ENCODE results near the gene DISP2. TPM values are rescaled to one million over a fixed set of nuclear protein-coding genes. Genes with fewer than 3 reads are reported as not detected.

DISP2 gene
- total RNA-seq, 1 experiment from 2014 or later: 1.3 TPM

- Histone ChIP-seq H3K14ac (ENCODE audit: insufficient read depth, low read length) (no peak overlapping the region; the same call in 1 of the 2 replicates), H3K18ac (ENCODE audit: insufficient read length, low read depth, low read length) (no peak overlapping the region), H3K4me1 (ENCODE audit: insufficient read depth, low read length) (no peaks in the 10 kb centered on the region), H2AK5ac (ENCODE audit: insufficient read length, low read length) (no peak overlapping the region), H3K23me2 (ENCODE audit: insufficient read length, low read depth, low read length, poor library complexity, severe bottlenecking) (no peaks in the 10 kb centered on the region), H4K5ac (ENCODE audit: insufficient read length, low read depth, low read length) (no peak overlapping the region), H3K79me1 (ENCODE audit: insufficient read depth, low read depth, low read length, poor library complexity, severe bottlenecking) (no peaks in the 10 kb centered on the region), H3T11ph (ENCODE audit: low read length) (no peak overlapping the region), H3K9ac (ENCODE audit: extremely low read depth, insufficient read length, low read length) (no peak overlapping the region), H2BK120ac (ENCODE audit: low read depth, low read length, poor library complexity, severe bottlenecking) (no peak overlapping the region), H3K27me3 (ENCODE audit: insufficient read depth, low read length) (no peaks in the 10 kb centered on the region), H4K8ac (replicated peaks; ENCODE audit: insufficient read length, low read depth, low read length) (no peak overlapping the region), H2BK20ac (ENCODE audit: low read depth, low read length, poor library complexity, severe bottlenecking) (no peak overlapping the region), H2BK12ac (ENCODE audit: insufficient read length, low read depth, low read length) (no peak overlapping the region), H3K27ac (ENCODE audit: insufficient read length, low read depth, low read length) (no peak overlapping the region), H4K20me1 (ENCODE audit: control insufficient read depth, insufficient read depth, insufficient read length) (no peaks in the 10 kb centered on the region), H2AFZ (ENCODE audit: low read length) (no peak overlapping the region), H2BK5ac (ENCODE audit: insufficient read length, low read length) (no peak overlapping the region), H3K4ac (ENCODE audit: low read depth, low read length) (no peak overlapping the region), H3K23ac (ENCODE audit: insufficient read length, low read depth, low read length) (no peak overlapping the region), H2BK15ac (ENCODE audit: low read depth, low read length) (no peak overlapping the region), H3K56ac (ENCODE audit: insufficient read length, low read depth, low read length) (no peak overlapping the region), H4K91ac (ENCODE audit: insufficient read length, low read depth, low read length) (no peak overlapping the region), H3K9me3 (ENCODE audit: control insufficient read depth, low read depth, low read length) (no peaks in the 10 kb centered on the region), H3K4me2 (ENCODE audit: insufficient read depth, insufficient read length, low read length) (no peak overlapping the region), H3K79me2 (ENCODE audit: insufficient read depth, low read length) (no peaks in the 10 kb centered on the region)
- Mint-ChIP-seq H3K36me3 (ENCODE audit: insufficient read depth in 1 of 3, low read depth in 3 of 3) (peaks cover under 1 to 8% (median 5%) of the 10 kb centered on the region in 3 experiments; a peak in 6 of 7 replicates), H3K9me3 (peaks cover 0 to 1% of the 10 kb centered on the region in 2 experiments; a peak in 1 of 5 replicates), H3K27ac (no peak overlapping the region), H3K4me1 (peaks cover 23 to 38% of the 10 kb centered on the region in 2 experiments), H3K27me3 (ENCODE audit: low read depth) (peaks cover 11% of the 10 kb centered on the region), H3K4me3 (no peak overlapping the region)
- WGBS (ENCODE audit: extremely low coverage, insufficient read length, low lambda C conversion rate): no CpG with 5 or more reads among the region's 3 CpGs
- TF ChIP-seq CTCF (conservative IDR thresholded peaks at IDR 0.05): no peak
- DNase-seq: no peak
These were observed 23.5 kb upstream of the DISP2 start for GRCh38 chr15:40334541-40334940.
